GM12875 (cell line): ENCODE data around the gene GHRHR.

Experiments used
- H3K4me3 ChIP-seq: one replicate; pipeline ENCODE4 v1.5.1; 2011; ENCODE audit warnings: low read depth, low read length, control low read depth
- TF ChIP-seq, protein P1 (sequence below): IDR thresholded peaks from 2 replicates; pipeline ENCODE4 v1.5.1; 2011; ENCODE audit warnings: low read depth, mild to moderate bottlenecking, control low read depth, inconsistent platforms, low read length, moderate library complexity, borderline replicate concordance; ENCODE audit not compliant: insufficient read depth

The GHRHR gene

GRCh38 chr7:30928254-30928872 is 35.4 kb upstream of the GHRHR start:
- TF ChIP-seq, protein P1, sequence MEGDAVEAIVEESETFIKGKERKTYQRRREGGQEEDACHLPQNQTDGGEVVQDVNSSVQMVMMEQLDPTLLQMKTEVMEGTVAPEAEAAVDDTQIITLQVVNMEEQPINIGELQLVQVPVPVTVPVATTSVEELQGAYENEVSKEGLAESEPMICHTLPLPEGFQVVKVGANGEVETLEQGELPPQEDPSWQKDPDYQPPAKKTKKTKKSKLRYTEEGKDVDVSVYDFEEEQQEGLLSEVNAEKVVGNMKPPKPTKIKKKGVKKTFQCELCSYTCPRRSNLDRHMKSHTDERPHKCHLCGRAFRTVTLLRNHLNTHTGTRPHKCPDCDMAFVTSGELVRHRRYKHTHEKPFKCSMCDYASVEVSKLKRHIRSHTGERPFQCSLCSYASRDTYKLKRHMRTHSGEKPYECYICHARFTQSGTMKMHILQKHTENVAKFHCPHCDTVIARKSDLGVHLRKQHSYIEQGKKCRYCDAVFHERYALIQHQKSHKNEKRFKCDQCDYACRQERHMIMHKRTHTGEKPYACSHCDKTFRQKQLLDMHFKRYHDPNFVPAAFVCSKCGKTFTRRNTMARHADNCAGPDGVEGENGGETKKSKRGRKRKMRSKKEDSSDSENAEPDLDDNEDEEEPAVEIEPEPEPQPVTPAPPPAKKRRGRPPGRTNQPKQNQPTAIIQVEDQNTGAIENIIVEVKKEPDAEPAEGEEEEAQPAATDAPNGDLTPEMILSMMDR, result no peak
- H3K4me3 ChIP-seq, result no peak overlapping the region

DNA sequence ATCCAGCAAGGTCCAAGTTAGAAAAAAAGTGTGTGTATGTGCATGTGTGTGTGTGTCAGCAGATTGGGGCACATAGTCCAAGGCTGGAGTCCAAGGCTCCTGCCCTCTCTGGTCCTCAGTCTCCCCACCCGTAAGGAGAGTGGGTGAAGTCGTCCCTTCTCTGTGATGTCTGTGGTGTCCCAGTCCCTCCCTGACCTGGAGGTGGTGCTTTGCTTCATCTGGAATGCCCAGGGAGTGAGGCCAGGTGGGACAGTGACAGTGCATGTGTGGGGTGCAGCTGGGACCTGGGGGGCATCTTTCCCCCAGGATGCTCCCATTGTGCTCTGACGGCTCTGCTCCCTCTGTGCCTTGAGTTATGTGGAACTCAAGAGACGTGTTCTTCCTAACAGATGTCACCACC is 34.1 kb upstream of the GHRHR start:
- no peak overlapping the region for H3K4me3 ChIP-seq
- TF ChIP-seq, protein P1, result no peak

DNA sequence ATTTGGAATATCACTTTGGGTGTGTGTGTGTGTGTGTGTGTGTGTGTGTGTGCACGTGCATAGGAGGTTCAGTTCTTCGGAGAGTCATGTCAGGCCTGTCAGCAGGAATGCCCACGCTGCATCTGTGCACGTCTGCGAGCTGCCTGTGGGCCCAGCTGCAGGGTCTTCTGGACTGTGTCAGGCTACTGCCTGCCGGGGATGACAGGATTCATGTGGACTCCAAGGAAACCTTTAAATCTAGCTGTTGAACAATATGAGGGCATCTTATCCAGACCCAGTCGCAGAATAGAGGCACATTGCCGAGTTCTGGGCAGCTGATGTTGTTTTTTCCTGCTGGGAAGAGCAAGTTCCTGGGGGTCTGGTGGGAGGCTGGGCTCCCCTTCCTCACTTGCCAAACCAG is 33.1 kb upstream of the GHRHR start:
- H3K4me3 ChIP-seq, result no peak overlapping the region
- TF ChIP-seq, protein P1, result no peak

DNA sequence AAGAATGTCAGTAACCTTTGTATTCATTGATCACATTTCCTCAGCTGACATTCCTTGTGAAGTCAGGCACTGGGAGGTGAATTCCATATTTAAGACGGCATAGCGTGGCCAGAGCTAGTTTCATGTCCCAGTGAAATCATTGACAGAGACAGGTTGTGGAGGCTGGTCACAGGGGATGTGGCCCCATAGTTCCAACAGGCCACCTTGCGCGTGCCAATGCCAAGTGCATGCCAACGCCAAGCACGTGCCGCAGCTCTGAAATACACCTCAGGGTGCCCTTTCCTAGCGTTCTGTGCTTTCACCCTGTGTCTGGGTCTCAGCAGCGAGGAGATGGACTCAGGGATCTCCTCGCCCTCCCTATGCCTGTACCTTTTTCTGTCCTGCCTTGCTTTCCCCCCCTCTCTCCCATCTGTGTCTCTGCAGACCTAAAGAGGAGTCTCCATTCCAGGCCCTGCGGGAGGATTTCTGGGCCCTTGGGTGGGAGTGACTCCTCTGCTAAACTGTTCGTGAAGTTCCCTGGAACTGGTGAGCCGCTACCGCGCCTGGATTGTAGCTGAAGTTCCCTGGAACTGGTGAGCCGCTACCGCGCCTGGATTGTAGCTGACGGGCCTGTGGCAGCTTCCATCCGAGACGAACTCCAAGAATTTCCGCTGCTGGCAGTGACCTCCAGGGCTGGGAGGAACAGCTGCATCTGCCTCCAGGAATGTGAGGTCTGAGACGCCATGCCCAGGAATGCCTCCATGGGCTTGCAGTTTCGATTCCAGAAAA is 32.4 kb upstream of the GHRHR start:
- H3K4me3 ChIP-seq, result no peak overlapping the region
- TF ChIP-seq, protein P1, result no peak

GRCh38 chr7:30931929-30932540 is 31.7 kb upstream of the GHRHR start:
- TF ChIP-seq, protein P1, result no peak

GRCh38 chr7:30932562-30932961 is 31.2 kb upstream of the GHRHR start:
- TF ChIP-seq, protein P1, result no peak

More at GRCh38 chr7:30931929-30932540, 31.7 kb upstream of the GHRHR start:
- H3K4me3 ChIP-seq, result no peak overlapping the region

More at GRCh38 chr7:30932562-30932961, 31.2 kb upstream of the GHRHR start:
- H3K4me3 ChIP-seq, result no peak overlapping the region
